ENCODE data around the gene YIPF1. TPM values are rescaled to one million over a fixed set of nuclear protein-coding genes. Genes with fewer than 3 reads are reported as not detected.

The YIPF1 gene
- total RNA-seq, 3 donors from 2014 or later, result 23.4 to 37.3 (median 30.6) TPM

GRCh38 chr1:53804181-53804580 is 85.4 kb downstream of the YIPF1 start:
- no peaks in the 10 kb centered on the region for H3K9me3 ChIP-seq
- ATAC-seq, result no peak
- intact Hi-C loops (cut with DNase I, micrococcal nuclease), result no loop called here
- H3K4me1 ChIP-seq (ENCODE audit: low read depth), result no peaks in the 10 kb centered on the region
- no peak for TF ChIP-seq CTCF (IDR thresholded peaks at IDR 0.05)
- H3K36me3 ChIP-seq (ENCODE audit: low read depth), result no peaks in the 10 kb centered on the region
- H3K4me3 ChIP-seq, result no peak overlapping the region
- DNase-seq, result no peak

Other genes starting within 250 kb of the YIPF1 start
- under 1 TPM; 0.09 to 0.24 (median 0.14) TPM for gene GLIS1, start 150.6 kb downstream of the YIPF1 start, total RNA-seq
- gene NDC1, start 51.5 kb downstream of the YIPF1 start, total RNA-seq, result 10 to 100 TPM in 2 of 3 donors, 1 to 10 TPM in 1; 9.7 to 23.8 (median 11.0) TPM
- gene DIO1, start 4.4 kb upstream of the YIPF1 start, total RNA-seq, result not detected
- 10 to 100 TPM; 19.8 to 22.6 (median 19.9) TPM for gene IFT25, start 55.9 kb upstream of the YIPF1 start, total RNA-seq
- 10 to 100 TPM; 16.5 to 19.4 (median 19.0) TPM for gene LRRC42, start 56.6 kb upstream of the YIPF1 start, total RNA-seq
- under 1 TPM in 1 of 3 donors, not detected in 2; 0.39 TPM for gene LDLRAD1, start 128.4 kb upstream of the YIPF1 start, total RNA-seq
- gene TMEM59, start 163.4 kb upstream of the YIPF1 start, total RNA-seq, result 1,000 to 10,000 TPM in 1 of 3 donors, 100 to 1,000 TPM in 2; 557 to 1,169 (median 749) TPM
- gene TCEANC2, start 163.8 kb upstream of the YIPF1 start, total RNA-seq, result 1 to 10 TPM; 4.5 to 8.6 (median 6.0) TPM

All from mucosa of descending colon (tissue), 3 donors.